Activated CD4-positive, alpha-beta T cell treated with anti-CD3 and anti-CD28 coated beads for 1 hour (primary cell): ENCODE measurements around the gene SH3PXD2B.

ENCODE experiments used
- DNase-seq: peaks from one replicate; pipeline ENCODE4 v3.0.0-alpha.2; 2020

The SH3PXD2B gene

DNA sequence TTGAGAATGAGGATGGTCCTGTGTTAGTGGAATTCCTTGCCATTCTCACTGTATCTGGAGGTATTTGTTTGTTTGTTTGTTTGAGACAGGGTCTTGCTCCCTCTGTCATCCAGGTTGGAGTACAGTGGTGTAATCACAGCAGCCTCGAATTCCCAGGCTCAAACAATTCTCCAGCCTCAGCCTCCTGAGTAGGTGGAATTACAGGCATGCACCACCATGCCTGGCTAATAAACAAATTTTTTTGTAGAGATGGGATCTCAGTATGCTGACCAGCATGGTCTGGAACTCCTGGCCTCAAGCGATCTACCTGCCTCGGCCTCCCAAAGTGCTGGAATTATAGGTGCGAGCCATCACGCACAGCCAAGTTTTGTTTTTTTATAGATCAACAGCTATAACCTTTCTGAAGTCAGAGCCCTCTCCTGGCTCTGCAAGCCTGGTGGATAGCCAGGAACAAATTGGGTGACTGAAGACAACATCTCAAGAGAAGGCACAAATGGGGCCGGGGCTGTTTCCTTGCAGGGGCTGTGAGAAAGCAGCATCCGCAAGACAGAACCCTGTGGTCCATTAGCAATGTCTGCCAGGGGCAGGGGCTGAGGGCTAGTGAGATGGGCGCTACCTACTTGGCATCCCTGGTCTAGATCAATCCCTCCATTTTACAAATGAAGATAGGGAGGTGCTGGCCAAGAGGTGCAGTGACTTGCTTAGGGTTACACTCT lies 18.8 kb downstream of the SH3PXD2B start:
- no peak for DNase-seq

- DNase-seq = no peak
Observed at GRCh38 chr5:172434251-172434650, 20.1 kb downstream of the SH3PXD2B start.

DNA sequence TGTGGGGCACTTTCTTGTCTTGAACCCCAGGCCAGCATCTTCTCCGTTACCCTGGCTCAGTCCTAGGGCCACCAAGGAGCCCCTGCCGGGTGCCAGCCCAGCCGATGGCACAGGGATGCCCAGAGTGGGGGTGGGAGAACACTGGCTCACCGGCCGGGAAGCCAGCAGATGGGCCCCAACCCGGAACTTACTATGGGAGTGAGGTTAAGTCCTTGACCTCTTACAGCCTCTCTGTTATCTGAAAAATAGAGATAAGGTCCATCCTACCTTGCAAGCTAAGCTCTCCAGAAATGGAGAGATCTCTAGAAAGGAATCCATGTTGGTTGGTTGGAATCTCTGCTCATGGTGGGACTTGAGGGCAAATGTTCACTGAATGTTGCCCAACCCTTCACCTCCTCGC lies 20.8 kb downstream of the SH3PXD2B start:
- no peak for DNase-seq

DNA sequence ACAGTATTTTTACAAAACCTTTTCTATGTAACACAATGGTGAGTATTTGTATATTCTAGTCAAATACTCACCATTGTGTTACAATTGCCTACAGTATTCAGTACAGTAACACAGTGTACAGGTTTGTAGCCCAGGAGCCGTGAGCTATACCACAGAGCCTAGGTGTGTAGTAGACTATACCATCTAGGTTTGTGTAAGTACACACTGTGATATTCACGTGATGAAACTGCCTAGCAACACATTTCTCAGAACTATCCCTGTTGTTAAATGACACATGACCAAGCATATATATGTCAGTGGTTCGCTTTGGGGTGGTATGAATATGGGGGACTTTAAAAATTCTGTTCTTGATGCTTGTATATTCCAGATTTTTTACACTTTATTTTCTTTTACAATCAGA lies 21.3 kb downstream of the SH3PXD2B start:
- DNase-seq = no peak

DNA sequence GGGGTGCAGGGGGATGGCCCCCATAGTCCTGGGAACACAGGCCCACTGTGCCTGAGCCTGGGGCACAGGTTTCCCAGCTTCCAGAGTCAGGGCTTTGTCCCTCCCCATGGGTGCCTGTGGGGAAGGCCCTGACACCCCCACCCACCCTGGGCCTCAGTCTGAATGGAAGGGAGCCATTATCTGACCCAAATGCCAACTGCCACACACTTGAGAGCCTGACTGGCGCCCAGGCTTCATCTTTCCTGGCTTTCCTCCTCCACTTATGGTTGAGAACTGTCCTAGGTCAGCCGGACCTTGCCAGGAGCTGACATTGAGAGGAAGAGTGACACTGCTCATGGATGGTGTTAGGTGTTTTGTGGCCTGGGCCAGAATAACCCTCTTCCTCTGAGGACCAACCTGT lies 24.0 kb downstream of the SH3PXD2B start:
- no peak for DNase-seq

GRCh38 chr5:172429201-172429940 lies 25.0 kb downstream of the SH3PXD2B start:
- no peak for DNase-seq

DNA sequence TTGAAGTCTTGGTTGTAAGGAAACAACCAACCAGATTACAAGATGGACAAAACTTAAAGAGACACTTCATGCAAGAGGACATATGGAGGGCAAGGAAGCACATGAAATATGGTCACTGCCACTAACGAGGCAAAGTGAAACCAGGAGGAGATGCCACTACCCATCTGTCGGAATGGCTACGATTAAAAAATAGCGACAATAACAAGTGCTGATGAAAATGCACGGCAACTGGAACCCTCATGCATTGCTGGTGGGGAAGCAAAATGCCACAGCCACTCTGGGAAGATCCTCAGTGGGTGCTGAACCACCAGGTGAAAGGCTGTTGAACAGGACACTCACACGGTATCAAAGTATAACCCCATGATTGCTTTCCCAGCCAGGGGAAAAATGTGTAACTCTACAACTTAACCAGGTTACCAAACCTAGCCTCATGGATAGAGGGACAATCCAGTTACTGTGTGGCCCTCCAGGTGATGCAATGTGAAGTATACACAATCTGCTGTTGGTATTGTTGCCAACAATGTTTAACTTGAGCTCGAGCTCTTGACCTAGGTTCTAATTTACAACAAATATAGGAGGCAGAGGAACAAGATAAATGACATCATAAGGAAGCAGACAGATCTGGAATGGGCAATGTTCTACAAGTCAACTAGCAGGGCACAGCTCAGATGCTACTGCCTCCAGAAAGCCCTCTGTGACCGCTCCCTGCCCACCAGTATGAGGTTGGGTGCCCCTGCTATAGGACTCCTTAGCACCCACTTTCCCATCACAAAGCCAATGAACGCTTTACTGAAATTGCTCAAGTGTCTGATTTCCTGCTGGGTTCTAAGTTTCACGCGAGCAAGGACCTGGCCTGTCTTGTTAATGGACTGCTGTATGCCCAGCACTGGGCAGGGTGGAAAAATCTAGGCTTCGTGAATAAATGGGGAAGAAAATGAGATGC lies 25.8 kb downstream of the SH3PXD2B start:
- DNase-seq = no peak

- DNase-seq = no peak
Observed at GRCh38 chr5:172427202-172427601, 27.1 kb downstream of the SH3PXD2B start.

- DNase-seq = no peak
Observed at GRCh38 chr5:172426086-172426485, 28.2 kb downstream of the SH3PXD2B start.

DNA sequence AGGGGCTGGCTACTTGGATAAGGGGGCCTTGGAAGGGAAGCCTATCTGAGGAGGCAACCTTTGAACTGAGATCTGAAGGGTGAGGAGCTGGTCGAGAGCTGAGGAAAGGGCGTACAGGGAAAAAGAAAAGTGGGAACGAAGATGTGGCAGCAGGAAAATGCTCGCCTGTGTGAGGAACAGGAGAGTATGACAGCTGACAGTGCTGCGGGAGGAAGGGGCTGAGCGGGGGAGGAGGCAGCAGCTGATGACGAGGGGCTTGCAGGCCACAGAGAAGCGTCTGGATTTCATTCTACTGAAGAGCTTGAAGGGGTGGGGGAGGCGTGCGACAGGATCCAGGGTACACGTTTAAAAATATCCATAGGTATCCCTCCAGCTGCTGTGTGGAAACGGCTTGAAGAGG lies 28.9 kb downstream of the SH3PXD2B start:
- DNase-seq = no peak

GRCh38 chr5:172424808-172425207 lies 29.5 kb downstream of the SH3PXD2B start:
- no peak for DNase-seq

- no peak for DNase-seq
Observed at GRCh38 chr5:172424111-172424490, 30.2 kb downstream of the SH3PXD2B start.

GRCh38 chr5:172423379-172424110 lies 30.8 kb downstream of the SH3PXD2B start:
- no peak for DNase-seq

DNA sequence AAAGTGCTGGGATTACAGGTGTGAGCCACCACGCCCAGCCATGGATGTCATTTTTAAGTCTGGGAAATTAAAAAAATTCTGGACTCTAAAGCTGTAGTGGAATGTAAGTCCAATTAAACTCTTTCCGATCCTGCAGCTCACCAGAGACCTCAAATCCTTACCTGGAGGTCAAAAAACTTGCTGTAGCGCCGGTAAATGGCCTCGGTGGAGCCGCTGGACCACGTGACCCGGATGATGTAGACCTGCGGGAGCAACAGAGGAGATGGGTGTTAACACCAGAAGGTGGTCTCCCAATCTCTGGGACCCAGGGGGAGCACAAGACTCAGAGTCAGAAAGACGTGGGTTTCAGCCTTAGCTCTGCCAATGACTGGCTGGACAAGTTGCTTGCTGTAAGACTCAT lies 32.1 kb downstream of the SH3PXD2B start:
- no peak for DNase-seq

- DNase-seq = no peak
Observed at GRCh38 chr5:172421020-172421419, 33.3 kb downstream of the SH3PXD2B start.

DNA sequence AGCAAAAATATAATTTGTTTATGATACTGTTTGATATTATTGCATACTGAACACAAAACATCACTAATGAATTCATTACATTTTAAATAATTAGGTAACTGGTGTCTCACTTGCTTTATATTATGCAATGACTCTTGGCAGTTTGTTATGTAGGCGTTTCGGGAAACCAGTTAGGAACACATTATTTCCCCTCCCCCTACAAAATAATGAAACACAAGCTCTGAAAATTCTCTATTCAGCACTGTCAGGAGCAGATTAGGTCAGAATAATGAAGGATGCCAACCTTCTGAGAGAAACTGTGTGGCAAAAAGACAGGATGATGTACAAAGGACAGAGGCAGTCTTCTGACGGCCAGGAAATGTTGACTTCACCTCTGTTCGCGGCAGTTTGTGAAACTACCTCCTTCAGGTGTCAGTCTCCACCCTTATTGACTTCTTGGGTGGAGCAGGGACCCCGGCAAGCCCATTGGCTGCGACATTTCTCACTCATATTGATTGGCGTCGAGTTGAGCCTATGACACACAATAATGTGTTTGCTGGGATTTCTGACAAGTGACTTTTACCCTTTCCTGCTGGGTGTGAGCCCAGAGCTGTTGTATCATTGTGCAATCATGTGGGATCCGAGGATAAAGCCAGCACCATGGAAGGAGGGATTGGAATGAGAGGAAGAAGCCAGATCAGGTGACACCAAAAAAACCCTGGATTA lies 33.9 kb downstream of the SH3PXD2B start:
- no peak for DNase-seq

DNA sequence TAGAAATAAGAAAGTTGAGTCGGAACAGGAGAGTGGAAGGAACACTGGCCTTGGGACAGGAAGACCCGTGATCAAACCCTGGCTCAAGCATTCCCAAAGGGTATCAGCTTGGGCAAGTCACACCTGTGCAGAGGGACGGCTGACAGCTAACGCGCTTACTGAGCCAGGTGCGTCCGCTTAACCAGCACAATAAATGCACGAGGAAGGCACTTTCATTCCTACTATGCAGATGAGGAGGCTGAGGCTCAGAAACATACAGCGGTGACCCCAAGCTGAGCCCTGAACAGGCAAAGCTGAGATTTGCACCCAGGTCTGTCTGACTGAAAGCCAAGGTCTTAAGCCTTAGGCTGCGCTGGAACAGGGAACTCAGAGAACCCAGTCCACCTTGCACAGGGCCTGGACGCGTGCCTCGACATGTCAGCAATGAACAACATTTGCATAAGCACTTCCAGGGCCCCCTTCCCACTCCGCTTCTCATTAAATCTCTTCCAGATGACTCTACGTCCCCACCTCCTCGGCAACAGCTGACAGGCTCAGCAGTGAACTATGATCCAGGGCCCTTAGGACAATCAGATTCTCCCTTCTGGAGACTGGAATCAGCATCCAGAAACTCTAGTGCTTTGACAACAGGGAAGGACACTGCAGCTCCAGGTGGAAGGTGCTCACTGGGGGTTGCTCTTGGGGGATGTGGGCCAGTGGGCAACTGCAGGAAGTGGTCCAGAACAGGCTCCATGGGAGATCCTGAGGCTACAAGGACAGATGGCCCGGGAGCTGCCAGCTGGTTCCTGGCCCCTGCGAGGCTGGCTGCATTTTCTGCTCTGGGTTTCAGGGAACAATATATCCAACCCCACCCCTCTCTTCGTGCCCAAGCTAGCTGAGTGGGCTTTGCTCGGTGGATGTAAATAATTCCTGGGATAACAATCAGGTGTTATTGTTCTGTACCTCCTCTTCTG lies 35.2 kb downstream of the SH3PXD2B start:
- no peak for DNase-seq

GRCh38 chr5:172417983-172418630 lies 36.2 kb downstream of the SH3PXD2B start:
- DNase-seq = no peak

GRCh38 chr5:172417130-172417841 lies 37.0 kb downstream of the SH3PXD2B start:
- DNase-seq = no peak
